BLaER1 treated with 17β-estradiol and CSF1 and Interleukin-3, amounts not matched to agents 10 nM and 100 nM (cell line): Measurements from ENCODE around the gene SCD.
"Not testable (repeated sequence)": the region's sequence is repeated elsewhere in the genome, so short reads cannot be mapped to it uniquely, and the experiment has no call there.

Experiments
- H3K27ac ChIP-seq, 11 experiments: shearing (Covaris generic); formaldehyde crosslinking; 2 replicates each; pipeline ENCODE4 v1.8.1; 2022
- H3K27me3 ChIP-seq, 11 experiments: shearing (Covaris generic); formaldehyde crosslinking; 2 replicates each; pipeline ENCODE4 v1.8.1; 2022
- H3K36me3 ChIP-seq, 11 experiments: shearing (Covaris generic); formaldehyde crosslinking; 2 replicates each; pipeline ENCODE4 v1.8.1; 2022
- H3K4me1 ChIP-seq, 10 experiments: shearing (Covaris generic); formaldehyde crosslinking; 2 replicates each; pipeline ENCODE4 v1.8.1; 2022
- H3K4me2 ChIP-seq, 11 experiments: shearing (Covaris generic); formaldehyde crosslinking; 2 replicates each; pipeline ENCODE4 v1.8.1; 2022
- H3K4me3 ChIP-seq, 10 experiments: shearing (Covaris generic); formaldehyde crosslinking; 2 replicates each; pipeline ENCODE4 v1.8.1; 2022
- H3K9ac ChIP-seq, 11 experiments: shearing (Covaris generic); formaldehyde crosslinking; 2 replicates each; pipeline ENCODE4 v1.8.1; 2022
- H3K9me3 ChIP-seq, 11 experiments: shearing (Covaris generic); formaldehyde crosslinking; replicated peaks in 1 of 11; 2 replicates each; pipeline ENCODE4 v1.8.1; 2022
- H4K20me1 ChIP-seq, 11 experiments: shearing (Covaris generic); formaldehyde crosslinking; 2 replicates each; pipeline ENCODE4 v1.8.1; 2022
- Cebpa-rat ChIP-seq, 11 experiments: shearing (Covaris generic); IDR thresholded peaks; 2 replicates each; pipeline ENCODE4 v1.8.1; 2022

The SCD gene

GRCh38 chr10:100364735-100365391, 17.8 kb downstream of the SCD start:
- TF ChIP-seq Cebpa-rat (IDR thresholded peaks at IDR 0.05): no peak
- Histone ChIP-seq H3K27ac (peak overlapping the region in 3 of 11 experiments; percentile 12 to 33 (median 25); a peak in 3 of 22 replicates), H3K27me3 (no peaks in the 10 kb centered on the region), H3K9ac (no peak overlapping the region; a peak in 1 of 22 replicates), H3K4me1 (peaks cover 9 to 79% (median 14%) of the 10 kb centered on the region in 10 experiments), H3K9me3 (no peaks in the 10 kb centered on the region), H3K4me2 (peak overlapping the region in 7 of 11 experiments; percentile 2 to 75 (median 19); a peak in 6 of 22 replicates), H3K36me3 (peaks cover 22 to 50% (median 47%) of the 10 kb centered on the region in 11 experiments), H4K20me1 (peaks cover 0 to 51% (median 26%) of the 10 kb centered on the region in 11 experiments; a peak in 16 of 22 replicates), H3K4me3 (no peak overlapping the region)

GRCh38 chr10:100368721-100369120, 21.7 kb downstream of the SCD start:
- H3K4me3 ChIP-seq: no peak overlapping the region
- peaks cover 0 to 12% (median 0%) of the 10 kb centered on the region in 11 experiments; a peak in 6 of 22 replicates for H4K20me1 ChIP-seq
- peak overlapping the region in 3 of 11 experiments; percentile 27 to 93 (median 37); a peak in 3 of 22 replicates for H3K4me2 ChIP-seq
- H3K9me3 ChIP-seq: no peaks in the 10 kb centered on the region
- H3K27ac ChIP-seq: peak overlapping the region in 1 of 11 experiments; percentile 18; a peak in 1 of 22 replicates
- no peak for TF ChIP-seq Cebpa-rat (IDR thresholded peaks at IDR 0.05)
- peaks cover 0 to 12% (median 8%) of the 10 kb centered on the region in 11 experiments; a peak in 14 of 22 replicates for H3K36me3 ChIP-seq
- peaks cover 42 to 86% (median 52%) of the 10 kb centered on the region in 10 experiments for H3K4me1 ChIP-seq
- H3K9ac ChIP-seq: no peak overlapping the region
- no peaks in the 10 kb centered on the region for H3K27me3 ChIP-seq

GRCh38 chr10:100370714-100371481, 23.9 kb downstream of the SCD start:
- peaks cover 52 to 80% (median 60%) of the 10 kb centered on the region in 10 experiments for H3K4me1 ChIP-seq
- peak overlapping the region; percentile 64 to 100 (median 93) for H3K4me2 ChIP-seq
- no peaks in the 10 kb centered on the region for H3K36me3 ChIP-seq
- TF ChIP-seq Cebpa-rat (IDR thresholded peaks at IDR 0.05): peak in 10 of 11 experiments; percentile 19 to 86 (median 63); a peak in 13 of 22 replicates
- peak overlapping the region; percentile 55 to 98 (median 71) for H3K27ac ChIP-seq
- H3K4me3 ChIP-seq: peak overlapping the region in 3 of 10 experiments; percentile 28 to 39 (median 28); a peak in 4 of 20 replicates
- no peaks in the 10 kb centered on the region for H3K9me3 ChIP-seq
- H4K20me1 ChIP-seq: no peaks in the 10 kb centered on the region
- H3K9ac ChIP-seq: peak overlapping the region; percentile 1 to 96 (median 62); a peak in 19 of 22 replicates
- peaks cover 0 to 6% (median 0%) of the 10 kb centered on the region in 11 experiments; a peak in 1 of 22 replicates for H3K27me3 ChIP-seq

- Histone ChIP-seq H3K36me3 (no peaks in the 10 kb centered on the region), H3K27ac (peak overlapping the region; percentile 55 to 98 (median 71)), H3K27me3 (peaks cover 0 to 10% (median 0%) of the 10 kb centered on the region in 11 experiments; a peak in 1 of 22 replicates), H3K9me3 (no peaks in the 10 kb centered on the region), H3K4me1 (peaks cover 54 to 80% (median 60%) of the 10 kb centered on the region in 10 experiments), H4K20me1 (peaks cover 0 to under 1% (median 0%) of the 10 kb centered on the region in 11 experiments; a peak in 4 of 22 replicates), H3K4me2 (peak overlapping the region; percentile 64 to 100 (median 93)), H3K4me3 (peak overlapping the region in 3 of 10 experiments; percentile 28 to 39 (median 28); a peak in 3 of 20 replicates), H3K9ac (peak overlapping the region; percentile 1 to 96 (median 62); a peak in 19 of 22 replicates)
- TF ChIP-seq Cebpa-rat (IDR thresholded peaks at IDR 0.05): no peak
Observed at GRCh38 chr10:100371482-100372027, 24.5 kb downstream of the SCD start.

- H3K27me3 ChIP-seq: peaks cover 0 to 20% (median 0%) of the 10 kb centered on the region in 11 experiments; a peak in 2 of 22 replicates
- peak overlapping the region; percentile 82 to 98 (median 95) for H3K27ac ChIP-seq
- H3K9me3 ChIP-seq: no peaks in the 10 kb centered on the region
- H3K9ac ChIP-seq: peak overlapping the region; percentile 82 to 96 (median 90)
- H3K4me3 ChIP-seq: peak overlapping the region; percentile 30 to 80 (median 70)
- peaks cover 0 to 10% (median 9%) of the 10 kb centered on the region in 11 experiments; a peak in 10 of 22 replicates for H4K20me1 ChIP-seq
- H3K4me1 ChIP-seq: peaks cover 55 to 82% (median 65%) of the 10 kb centered on the region in 10 experiments
- no peaks in the 10 kb centered on the region for H3K36me3 ChIP-seq
- peak overlapping the region; percentile 83 to 100 (median 96) for H3K4me2 ChIP-seq
- TF ChIP-seq Cebpa-rat (IDR thresholded peaks at IDR 0.05): no peak
Observed at GRCh38 chr10:100372415-100373297, 25.6 kb downstream of the SCD start.

GRCh38 chr10:100373298-100374199, 26.5 kb downstream of the SCD start:
- Histone ChIP-seq H3K36me3 (no peaks in the 10 kb centered on the region), H4K20me1 (peaks cover 0 to 19% (median 16%) of the 10 kb centered on the region in 11 experiments; a peak in 11 of 22 replicates), H3K4me3 (peak overlapping the region; percentile 54 to 80 (median 70)), H3K9ac (peak overlapping the region; percentile 82 to 96 (median 90)), H3K4me2 (peak overlapping the region; percentile 83 to 100 (median 96)), H3K9me3 (no peaks in the 10 kb centered on the region), H3K27ac (peak overlapping the region; percentile 82 to 98 (median 95)), H3K27me3 (peaks cover 0 to 20% (median 0%) of the 10 kb centered on the region in 11 experiments; a peak in 2 of 22 replicates), H3K4me1 (peaks cover 60 to 86% (median 71%) of the 10 kb centered on the region in 10 experiments)
- TF ChIP-seq Cebpa-rat (IDR thresholded peaks at IDR 0.05): peak in 7 of 11 experiments; percentile 33 to 60 (median 51); a peak in 6 of 22 replicates

- Histone ChIP-seq H3K9ac (peak overlapping the region; percentile 82 to 96 (median 90)), H3K36me3 (no peaks in the 10 kb centered on the region), H3K27me3 (peaks cover 0 to 26% (median 0%) of the 10 kb centered on the region in 11 experiments; a peak in 6 of 22 replicates), H3K4me2 (peak overlapping the region; percentile 83 to 100 (median 96)), H3K27ac (peak overlapping the region; percentile 82 to 98 (median 95)), H3K9me3 (no peaks in the 10 kb centered on the region), H4K20me1 (peaks cover 0 to 26% (median 22%) of the 10 kb centered on the region in 11 experiments; a peak in 13 of 22 replicates), H3K4me1 (peaks cover 60 to 83% (median 71%) of the 10 kb centered on the region in 10 experiments), H3K4me3 (peak overlapping the region; percentile 54 to 80 (median 70))
- TF ChIP-seq Cebpa-rat (IDR thresholded peaks at IDR 0.05): no peak
Observed at GRCh38 chr10:100374200-100374655, 27.2 kb downstream of the SCD start.

- Histone ChIP-seq H3K9ac (peak overlapping the region; percentile 82 to 96 (median 90); a peak in 21 of 22 replicates), H3K4me1 (peaks cover 60 to 81% (median 71%) of the 10 kb centered on the region in 10 experiments), H3K4me3 (peak overlapping the region; percentile 54 to 80 (median 70))
Observed at GRCh38 chr10:100374677-100375353, 27.8 kb downstream of the SCD start.

GRCh38 chr10:100376656-100377055, 29.6 kb downstream of the SCD start:
- H3K4me3 ChIP-seq, H3K36me3 ChIP-seq, H3K27ac ChIP-seq, H3K9me3 ChIP-seq: not testable (repeated sequence)
- peaks cover 41 to 66% (median 52%) of the 10 kb centered on the region in 10 experiments for H3K4me1 ChIP-seq
- peak overlapping the region in 2 of 11 experiments; percentile 9 to 14; a peak in 1 of 22 replicates for H3K9ac ChIP-seq
- peaks cover 0 to 38% (median 24%) of the 10 kb centered on the region in 11 experiments; a peak in 14 of 22 replicates for H4K20me1 ChIP-seq
- H3K27me3 ChIP-seq: peaks cover 0 to 35% (median 0%) of the 10 kb centered on the region in 11 experiments; a peak in 7 of 22 replicates
- H3K4me2 ChIP-seq: peak overlapping the region in 5 of 11 experiments; percentile 44 to 74 (median 71); a peak in 10 of 22 replicates

More at GRCh38 chr10:100374677-100375353, 27.8 kb downstream of the SCD start:
- H4K20me1 ChIP-seq: peaks cover 0 to 30% (median 24%) of the 10 kb centered on the region in 11 experiments; a peak in 13 of 22 replicates
- not testable (repeated sequence) for H3K36me3 ChIP-seq, H3K9me3 ChIP-seq
- peaks cover 0 to 28% (median 0%) of the 10 kb centered on the region in 11 experiments; a peak in 7 of 22 replicates for H3K27me3 ChIP-seq
- peak overlapping the region; percentile 83 to 100 (median 96) for H3K4me2 ChIP-seq
- H3K27ac ChIP-seq: peak overlapping the region in 10 of 11 experiments; percentile 82 to 98 (median 95); a peak in 17 of 22 replicates
